Daoy (cell line): ENCODE results near the gene MTARC2. TPM values are rescaled to one million over a fixed set of nuclear protein-coding genes. Genes with fewer than 3 reads are reported as not detected.

Experiments
- DNase-seq: peaks from one replicate; pipeline ENCODE4 v3.0.0-alpha.2; 2015; ENCODE audit warnings: low read depth
- total RNA-seq: library from RNA; depleted of rRNA; stranded (reverse); fragments of >200 nt; shearing (Covaris generic); gene quantifications from 2 replicates; pipeline ENCODE4 v1.2.3, GENCODE V29; 2014

The MTARC2 gene
- total RNA-seq, 1 experiment from 2014 or later, result 3.8 TPM

- DNase-seq, result no peak
Measured at GRCh38 chr1:220800262-220800661, 52.1 kb downstream of the MTARC2 start.

DNA sequence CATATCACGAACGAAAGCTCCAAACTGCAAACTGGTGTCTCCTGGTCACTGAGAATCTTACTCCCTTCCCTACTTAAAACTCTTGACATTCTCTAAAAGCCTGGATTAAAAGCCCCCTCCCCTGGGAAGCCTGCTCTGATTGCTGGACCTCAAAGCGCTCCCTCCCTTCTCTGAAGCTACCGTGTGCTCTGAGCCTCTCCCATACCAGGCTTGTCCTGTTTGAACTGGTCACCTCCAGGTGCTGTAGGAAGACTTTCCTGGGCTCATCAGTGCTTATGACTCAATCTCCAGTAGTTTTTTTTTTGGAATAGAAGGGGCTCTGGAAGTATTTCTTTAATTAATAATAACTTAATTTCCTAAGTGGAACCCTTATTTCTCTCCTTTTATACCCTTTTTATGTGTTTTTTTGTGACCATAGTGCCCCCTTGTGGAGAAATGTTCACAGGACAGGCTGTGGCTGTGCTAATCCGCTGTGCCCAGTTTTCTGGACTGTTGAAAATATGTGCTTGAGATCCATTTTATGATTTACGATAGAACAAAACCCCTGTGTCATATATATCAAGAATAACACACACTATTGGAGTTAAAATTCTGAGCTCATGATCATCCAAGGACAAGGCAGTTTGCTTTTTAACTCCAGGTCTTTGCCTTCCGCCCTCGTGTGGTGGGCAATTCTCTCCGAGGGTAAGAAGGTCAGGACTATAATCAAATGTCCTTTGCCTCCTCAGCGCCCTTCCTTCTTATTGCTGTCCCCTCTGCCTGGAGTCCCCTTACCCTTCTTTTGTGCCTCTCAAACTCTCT, 55.5 kb downstream of the MTARC2 start:
- DNase-seq, result no peak

DNA sequence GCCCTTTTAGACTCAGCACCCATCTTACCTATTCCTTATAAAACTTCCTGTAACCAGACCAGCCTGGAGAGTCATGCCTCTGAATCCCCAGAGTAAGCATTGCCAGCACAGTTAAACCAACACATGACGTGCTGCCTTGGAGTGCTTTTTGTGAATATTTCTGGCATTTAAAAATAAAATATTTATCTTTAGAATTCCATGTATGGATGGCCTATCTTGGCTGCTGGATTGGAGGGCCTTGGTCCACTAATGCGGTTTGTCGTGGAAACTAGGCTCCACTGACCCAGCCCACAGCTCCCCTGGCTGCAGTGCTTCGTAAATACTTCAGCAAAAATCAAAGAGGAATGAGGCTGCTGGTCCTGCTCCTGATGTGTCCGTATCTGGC, 56.1 kb downstream of the MTARC2 start:
- DNase-seq, result no peak

GRCh38 chr1:220806408-220806807, 58.3 kb downstream of the MTARC2 start:
- DNase-seq, result no peak

- DNase-seq, result no peak
Measured at GRCh38 chr1:220807726-220808125, 59.6 kb downstream of the MTARC2 start.

DNA sequence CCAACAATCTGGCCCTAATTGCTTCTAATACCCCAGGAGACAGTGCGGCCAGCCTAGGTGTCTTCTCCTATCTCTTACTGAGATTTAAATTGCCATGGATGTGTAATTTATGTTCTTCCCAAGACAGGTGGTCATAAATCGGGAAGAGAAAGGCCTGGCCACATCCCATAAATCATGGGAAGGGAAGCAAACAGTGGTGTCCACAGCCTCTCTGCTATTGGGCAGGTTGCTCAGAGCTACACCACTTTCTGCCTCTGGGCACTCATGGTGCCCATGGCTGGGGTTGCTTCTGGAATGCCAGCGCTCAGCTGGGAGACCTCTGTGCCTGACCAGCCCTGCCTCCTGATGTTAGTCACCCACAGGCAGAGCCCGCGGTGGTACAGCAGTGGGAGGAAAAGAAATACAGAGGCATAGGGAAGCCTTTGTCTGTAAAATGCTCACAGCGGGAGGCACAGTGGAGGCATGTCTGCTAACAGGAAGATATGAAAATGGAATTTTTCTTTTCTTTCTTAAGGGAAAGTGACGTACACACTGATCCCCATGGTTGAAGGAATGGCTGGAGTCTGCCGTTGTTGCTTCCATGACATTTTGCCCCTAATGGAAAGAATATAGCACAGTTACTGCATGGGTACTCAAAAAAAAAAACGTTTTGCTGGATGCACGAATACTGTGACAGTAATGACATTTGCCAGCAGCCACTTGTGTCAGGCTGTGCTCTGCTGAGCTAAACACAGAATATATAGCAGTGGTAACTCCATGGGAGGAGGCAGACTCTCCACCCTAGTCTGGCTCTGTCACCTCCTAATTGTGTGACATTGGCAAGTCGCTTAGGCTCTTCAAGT, 60.4 kb downstream of the MTARC2 start:
- peak; percentile 70 for DNase-seq

DNA sequence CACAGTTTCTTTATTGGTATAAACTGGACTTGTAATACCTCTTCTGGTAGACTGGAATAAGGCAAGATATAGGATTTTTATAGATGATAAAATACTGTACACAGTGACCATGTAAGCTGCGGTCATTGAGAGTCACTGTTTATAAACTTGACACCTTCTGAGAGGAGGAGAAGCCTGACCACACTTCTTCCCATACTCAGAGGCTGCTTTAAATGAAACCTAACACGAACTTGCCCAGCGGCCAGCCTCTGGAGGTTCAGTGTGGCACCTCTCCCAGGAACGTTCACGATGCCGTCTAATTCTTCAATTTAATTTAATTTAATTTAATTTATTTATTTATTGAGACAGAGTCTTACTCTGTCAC, 61.0 kb downstream of the MTARC2 start:
- no peak for DNase-seq

- DNase-seq, result no peak
Measured at GRCh38 chr1:220809704-220810103, 61.6 kb downstream of the MTARC2 start.

DNA sequence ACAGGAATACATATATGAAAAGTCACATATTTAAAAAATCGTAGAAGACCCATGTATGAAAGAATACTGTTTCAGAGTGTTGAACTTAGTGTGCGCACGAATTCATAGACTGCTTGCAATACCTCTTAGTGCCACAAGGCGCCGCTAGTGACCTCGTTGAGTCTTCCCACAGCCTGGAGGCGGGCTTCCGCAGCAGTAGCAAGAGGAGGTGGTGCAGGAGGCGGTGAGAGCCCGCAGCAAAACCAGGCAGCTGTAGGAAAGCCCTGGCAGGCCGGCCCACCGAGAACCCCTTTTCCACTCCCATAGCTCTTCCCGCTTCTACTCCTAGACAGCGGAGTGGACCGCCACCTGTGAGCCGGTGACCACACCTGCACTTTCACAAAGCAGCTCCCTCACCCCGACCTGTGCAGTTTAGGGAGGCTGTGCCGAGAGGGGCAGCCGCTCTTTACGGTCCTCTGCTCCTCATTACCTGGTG, 62.1 kb downstream of the MTARC2 start:
- DNase-seq, result peak; percentile 81

DNA sequence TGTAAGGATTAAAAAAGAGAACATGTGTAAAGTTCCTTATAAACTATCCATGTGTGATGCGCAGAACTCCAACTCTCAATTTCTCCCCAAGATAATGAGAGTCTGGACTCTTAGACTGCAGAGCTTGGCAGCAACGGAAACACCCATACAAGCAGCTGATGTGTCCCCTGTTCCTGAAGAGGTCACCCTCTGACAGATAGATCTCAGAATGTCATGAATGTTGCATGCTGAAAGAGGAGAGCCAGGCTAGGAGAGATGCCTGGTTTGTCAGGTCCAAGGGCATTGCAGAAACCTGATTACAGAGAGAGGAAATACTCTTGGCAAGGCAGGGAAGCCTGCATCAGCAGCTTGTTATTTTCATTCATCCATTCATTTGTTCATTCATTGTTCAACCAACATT, 62.8 kb downstream of the MTARC2 start:
- no peak for DNase-seq

DNA sequence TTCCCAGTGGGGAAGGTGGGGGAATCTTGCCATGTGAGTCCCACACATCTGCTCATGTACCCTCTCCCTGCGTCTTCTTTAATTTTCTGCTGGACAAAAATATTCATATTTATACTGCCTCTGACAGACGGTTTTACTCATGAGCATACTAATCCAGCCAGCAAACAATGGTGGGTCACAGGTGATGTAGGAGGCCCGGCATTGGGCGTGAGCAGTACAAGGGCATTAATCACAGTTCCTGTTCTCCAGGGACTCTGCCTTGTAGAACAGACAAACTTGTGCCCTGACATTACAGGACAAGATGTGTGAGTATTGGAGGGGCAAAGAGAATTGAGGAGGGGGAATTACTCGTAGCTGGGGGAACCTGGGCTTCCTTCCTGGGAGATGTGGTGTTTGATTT, 63.6 kb downstream of the MTARC2 start:
- no peak for DNase-seq

GRCh38 chr1:220812308-220812707, 64.2 kb downstream of the MTARC2 start:
- no peak for DNase-seq

GRCh38 chr1:220813013-220813412, 64.9 kb downstream of the MTARC2 start:
- DNase-seq, result peak; percentile 68

- no peak for DNase-seq
Measured at GRCh38 chr1:220815409-220815808, 67.3 kb downstream of the MTARC2 start.

DNA sequence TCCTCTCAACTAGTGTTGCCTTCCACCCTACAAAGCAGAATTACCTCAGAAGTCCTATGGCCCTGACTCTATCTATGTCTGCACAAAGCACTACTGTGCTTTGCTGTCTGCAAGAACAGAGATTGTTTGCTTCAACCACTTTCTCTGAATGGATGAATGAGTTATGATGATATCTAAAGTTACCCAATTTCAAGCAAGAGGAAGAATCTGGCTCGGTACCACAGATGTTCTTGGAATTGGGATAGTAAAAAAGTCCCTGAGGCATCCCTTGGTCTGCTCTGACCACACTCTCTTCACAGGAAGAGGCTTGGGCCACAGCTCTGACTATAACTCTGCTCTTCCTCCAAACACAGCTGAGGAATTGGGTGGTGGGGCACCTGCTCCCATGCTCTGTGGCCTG, 69.8 kb downstream of the MTARC2 start:
- DNase-seq, result no peak

DNA sequence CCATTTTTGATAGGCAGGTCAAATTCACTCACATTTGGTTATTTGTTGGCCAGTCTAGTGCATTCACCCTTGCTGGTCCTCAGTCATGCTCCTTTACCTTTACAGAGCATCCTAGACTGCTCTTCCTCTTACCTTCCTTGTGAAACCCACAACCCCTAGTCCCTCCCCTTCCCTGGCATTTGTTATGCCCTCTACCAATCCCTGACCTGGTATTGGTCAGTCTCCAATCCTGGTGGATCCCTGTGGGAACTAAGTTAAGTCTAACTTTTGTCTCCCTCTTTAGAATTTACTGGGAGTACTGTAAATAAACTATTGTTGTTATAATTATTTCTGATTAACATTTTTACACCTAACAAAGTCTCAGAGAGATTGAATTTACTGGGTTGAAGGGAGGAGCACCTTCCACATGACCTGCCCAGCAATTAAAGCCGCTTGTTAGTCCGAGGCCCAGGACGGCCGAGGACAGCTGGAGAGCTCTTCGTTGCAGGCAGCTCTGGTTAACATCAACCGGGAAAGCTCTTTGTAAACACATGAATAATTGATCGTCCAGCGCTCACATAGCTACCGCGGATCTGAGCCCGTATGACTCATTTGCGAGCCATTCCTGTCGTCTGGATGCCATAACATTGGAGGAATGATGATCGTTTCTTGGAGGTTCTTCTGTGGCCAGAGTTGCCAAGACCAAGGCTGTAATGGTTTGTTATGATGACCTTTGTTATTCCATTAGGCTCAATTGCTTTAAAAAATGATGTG, 70.5 kb downstream of the MTARC2 start:
- DNase-seq, result peak; percentile 59

- no peak for DNase-seq
Measured at GRCh38 chr1:220819467-220820026, 71.4 kb downstream of the MTARC2 start.

DNA sequence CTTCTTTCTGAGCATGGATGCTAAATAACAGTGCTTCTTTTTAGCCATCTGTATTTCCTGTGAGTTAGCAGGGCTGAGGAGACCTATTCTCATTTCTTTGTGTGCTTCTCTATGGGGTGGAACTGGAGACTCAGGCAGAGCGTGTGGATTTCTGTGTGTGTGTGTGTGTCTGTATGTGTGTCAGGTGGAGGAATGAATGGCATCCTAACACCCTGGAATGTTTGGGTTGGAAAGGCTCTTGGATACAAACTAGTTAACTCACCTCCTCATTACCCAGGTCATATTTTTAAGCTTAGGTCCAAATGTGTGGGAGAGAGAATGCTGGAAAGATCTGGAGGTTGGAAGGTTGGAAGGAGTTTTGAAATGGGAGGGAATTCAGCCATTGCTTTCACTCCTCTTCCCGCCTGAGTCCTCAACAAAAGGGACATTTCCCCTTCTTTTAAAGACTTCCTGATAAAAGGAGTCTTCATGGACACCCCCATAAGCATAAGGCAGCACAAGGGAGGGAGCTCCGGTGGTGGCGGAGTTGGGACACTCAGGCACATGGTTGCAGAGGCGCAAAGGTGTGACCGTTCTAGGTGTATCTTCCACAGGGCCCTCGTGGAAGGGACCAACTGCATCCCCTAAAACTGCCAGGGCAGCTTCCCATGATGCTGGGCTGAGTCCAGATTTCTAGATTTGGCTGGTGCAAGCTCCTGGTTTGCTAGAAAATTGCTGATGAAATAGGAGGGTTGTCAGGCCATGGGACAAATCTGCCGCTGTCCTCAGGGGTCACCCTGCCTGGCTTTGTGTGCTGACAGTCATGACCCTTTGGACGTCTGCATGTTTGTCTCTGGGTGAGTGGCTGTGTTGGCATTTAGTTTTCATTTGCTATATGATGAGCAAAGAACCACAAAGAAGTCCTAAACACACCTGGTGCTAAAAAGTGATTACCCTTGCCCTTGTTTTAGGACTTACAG, 76.2 kb downstream of the MTARC2 start:
- no peak for DNase-seq

DNA sequence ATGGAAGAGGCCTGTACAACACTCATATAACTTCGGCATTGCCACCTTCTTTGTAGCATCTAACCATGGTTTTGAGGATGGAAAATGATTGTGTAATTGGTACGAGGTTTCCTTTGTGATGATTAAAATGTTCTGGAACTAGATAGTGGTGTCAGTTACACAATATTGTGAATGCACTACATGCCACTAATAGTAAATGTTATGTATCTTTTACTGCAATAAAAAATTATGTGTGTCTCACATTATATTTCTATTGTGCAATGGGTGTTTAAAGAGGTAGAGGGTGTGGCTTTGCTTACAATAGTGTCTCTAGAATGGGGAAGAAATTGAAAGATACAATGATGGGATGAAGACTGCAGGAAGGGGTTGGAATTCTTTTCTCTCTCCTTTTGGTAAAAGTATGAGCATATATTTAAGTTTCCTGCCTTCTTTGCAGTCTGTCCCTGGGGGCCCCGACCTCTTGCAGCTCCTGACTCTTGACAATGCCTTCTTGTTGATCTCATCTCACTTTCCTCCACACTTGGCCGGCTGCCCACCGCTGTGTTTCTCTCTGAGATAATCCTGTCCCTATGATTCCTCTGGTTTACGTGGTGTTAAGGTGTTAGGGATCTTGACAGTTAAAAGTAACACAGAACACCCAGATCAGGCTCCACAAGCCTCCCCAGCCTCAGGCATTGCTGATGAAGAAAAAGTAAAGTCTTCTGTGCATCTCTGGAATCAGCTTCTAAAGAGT, 77.9 kb downstream of the MTARC2 start:
- DNase-seq, result no peak

GRCh38 chr1:220826729-220827128, 78.6 kb downstream of the MTARC2 start:
- DNase-seq, result no peak
